GM12865 (cell line): ENCODE data around the gene SGO2.
"Not testable (repeated sequence)": the region's sequence is repeated elsewhere in the genome, so short reads cannot be mapped to it uniquely, and the experiment has no call there.

Experiments
- DNase-seq: peaks from one replicate; pipeline ENCODE4 v3.0.0; 2010; ENCODE audit warnings: low read depth
- H3K4me3 ChIP-seq: 2 replicates; pipeline ENCODE4 v1.5.1; 2011; ENCODE audit warnings: mild to moderate bottlenecking, low read depth, low read length, control low read depth
- TF ChIP-seq, protein P1 (sequence below): IDR thresholded peaks from 2 replicates; pipeline ENCODE4 v1.5.1; 2011; ENCODE audit warnings: low read length, control low read depth, low read depth, inconsistent platforms; ENCODE audit not compliant: insufficient read depth; ENCODE audit errors: missing control alignments

The SGO2 gene

GRCh38 chr2:200534572-200534971 lies 8.6 kb downstream of the SGO2 start:
- no peak overlapping the region for H3K4me3 ChIP-seq
- TF ChIP-seq, protein P1, sequence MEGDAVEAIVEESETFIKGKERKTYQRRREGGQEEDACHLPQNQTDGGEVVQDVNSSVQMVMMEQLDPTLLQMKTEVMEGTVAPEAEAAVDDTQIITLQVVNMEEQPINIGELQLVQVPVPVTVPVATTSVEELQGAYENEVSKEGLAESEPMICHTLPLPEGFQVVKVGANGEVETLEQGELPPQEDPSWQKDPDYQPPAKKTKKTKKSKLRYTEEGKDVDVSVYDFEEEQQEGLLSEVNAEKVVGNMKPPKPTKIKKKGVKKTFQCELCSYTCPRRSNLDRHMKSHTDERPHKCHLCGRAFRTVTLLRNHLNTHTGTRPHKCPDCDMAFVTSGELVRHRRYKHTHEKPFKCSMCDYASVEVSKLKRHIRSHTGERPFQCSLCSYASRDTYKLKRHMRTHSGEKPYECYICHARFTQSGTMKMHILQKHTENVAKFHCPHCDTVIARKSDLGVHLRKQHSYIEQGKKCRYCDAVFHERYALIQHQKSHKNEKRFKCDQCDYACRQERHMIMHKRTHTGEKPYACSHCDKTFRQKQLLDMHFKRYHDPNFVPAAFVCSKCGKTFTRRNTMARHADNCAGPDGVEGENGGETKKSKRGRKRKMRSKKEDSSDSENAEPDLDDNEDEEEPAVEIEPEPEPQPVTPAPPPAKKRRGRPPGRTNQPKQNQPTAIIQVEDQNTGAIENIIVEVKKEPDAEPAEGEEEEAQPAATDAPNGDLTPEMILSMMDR, result no peak
- DNase-seq, result no peak

DNA sequence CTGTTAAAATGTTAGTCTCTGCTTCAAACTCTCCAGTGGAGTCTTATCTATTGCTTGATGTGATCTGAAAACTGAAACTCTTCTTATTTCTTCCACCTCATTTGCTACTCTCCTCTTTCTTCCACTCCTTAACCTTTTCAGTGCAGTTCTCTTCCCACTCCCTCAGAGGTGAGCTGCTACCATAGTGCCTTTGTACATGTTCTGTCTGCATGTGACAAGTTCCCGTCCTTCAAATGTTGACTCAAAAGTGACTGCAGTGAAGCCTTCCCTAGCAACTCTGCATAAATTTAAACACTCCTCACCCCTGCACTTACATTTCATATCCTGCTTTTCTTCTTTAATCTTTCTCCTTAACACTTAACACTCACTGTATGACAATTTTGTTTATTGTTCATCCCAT lies 12.1 kb downstream of the SGO2 start:
- DNase-seq, result no peak
- TF ChIP-seq, protein P1, result no peak
- no peak overlapping the region for H3K4me3 ChIP-seq

DNA sequence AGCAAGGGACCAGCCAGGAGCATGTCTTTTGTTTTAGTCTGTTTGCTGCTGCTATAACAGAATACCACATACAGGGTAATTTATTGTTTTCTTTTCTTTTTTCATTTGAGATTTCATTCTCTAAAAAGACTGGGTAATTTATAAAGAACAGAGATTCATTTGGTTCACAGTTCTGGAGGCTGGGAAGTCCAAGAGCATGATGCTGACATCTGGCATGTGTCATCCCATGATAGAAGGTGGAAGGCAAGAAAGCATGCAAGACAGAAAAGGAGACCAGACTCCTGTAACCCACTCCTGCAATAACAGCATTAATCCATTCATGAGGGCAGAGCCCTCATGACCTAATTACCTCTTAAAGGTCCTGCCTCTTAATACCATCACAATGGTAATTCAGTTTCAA lies 14.8 kb downstream of the SGO2 start:
- TF ChIP-seq, protein P1, result no peak
- H3K4me3 ChIP-seq, result no peak overlapping the region
- DNase-seq, result no peak

DNA sequence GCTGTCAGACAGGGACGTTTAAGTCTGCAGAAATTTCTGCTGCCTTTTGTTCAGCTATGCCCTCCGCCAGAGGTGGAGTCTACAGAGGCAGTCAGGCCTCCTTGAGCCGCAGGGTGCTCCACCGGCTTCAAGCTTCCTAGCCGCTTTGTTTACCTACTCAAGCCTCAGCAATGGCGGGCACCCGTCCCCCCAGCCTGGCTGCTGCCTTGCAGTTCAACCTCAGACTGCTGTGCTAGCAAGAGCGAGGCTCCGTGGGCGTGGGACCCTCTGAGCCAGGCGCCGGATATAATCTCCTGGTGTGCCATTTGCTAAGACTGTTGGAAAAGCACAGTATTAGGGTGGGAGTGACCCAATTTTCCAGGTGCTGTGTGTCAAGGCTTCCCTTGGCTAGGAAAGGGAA lies 40.6 kb downstream of the SGO2 start:
- H3K4me3 ChIP-seq, DNase-seq: not testable (repeated sequence)

DNA sequence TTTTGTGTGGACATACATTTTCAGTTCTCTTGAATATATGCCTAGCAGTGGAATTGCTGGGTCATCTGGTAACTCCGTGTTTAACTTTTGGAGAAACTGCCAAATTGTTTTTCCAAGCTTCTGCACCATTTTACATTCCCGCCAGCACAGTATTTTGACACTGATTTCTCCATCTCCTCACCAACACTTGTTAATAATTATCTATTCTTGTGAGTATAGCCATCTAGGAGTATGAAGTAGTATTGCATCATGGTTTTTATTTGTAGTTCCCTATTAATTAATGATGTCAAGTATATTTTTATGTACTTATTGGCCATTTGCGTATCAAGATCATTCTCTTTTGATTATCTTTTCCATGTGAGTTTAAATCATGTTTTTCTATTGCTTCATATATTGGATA lies 41.9 kb downstream of the SGO2 start:
- TF ChIP-seq, protein P1, result no peak
- H3K4me3 ChIP-seq, result no peak overlapping the region
- no peak for DNase-seq

DNA sequence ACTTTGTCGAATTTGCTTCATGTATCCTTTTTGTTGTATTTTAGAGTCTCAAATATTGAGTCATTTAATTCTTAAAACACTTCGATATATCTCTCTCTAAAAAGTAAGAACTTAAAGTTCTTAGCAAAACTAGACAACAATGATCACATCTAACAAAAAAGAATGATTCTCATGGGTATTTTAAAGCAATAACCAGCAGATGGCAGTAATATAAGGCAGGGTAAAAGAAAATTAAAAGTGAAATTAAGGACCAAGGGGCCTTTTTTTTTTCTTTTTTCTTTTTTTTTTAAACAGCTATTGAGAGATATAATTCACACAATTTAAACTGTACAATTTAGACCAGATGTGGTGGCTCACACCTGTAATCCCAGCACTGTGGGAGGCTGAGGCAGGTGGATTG lies 50.0 kb downstream of the SGO2 start:
- TF ChIP-seq, protein P1, result peak; percentile 22
- no peak overlapping the region for H3K4me3 ChIP-seq

DNA sequence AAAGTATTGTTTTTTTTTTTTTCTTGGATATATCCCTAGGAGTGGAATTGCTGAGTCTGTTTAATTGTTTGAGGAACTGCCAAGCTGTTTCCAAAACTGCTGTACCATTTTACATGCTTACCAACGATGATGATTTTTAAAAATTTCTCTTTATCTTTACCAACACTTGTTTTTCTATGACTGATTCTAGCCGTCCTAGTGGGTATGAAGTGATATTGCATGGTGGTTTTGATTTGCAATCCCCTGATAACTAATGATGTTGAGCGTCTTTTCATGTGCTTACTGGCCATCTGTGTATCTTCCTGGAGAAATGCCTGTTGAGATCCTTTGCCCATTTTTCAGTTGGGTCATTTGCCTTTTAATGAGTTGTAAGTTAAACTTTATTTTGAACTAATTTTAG lies 51.0 kb downstream of the SGO2 start:
- TF ChIP-seq, protein P1, result no peak
- DNase-seq, result no peak
- H3K4me3 ChIP-seq, result no peak overlapping the region

More for the DNA sequence above, 50.0 kb downstream of the SGO2 start:
- DNase-seq, result peak; percentile 8

DNA sequence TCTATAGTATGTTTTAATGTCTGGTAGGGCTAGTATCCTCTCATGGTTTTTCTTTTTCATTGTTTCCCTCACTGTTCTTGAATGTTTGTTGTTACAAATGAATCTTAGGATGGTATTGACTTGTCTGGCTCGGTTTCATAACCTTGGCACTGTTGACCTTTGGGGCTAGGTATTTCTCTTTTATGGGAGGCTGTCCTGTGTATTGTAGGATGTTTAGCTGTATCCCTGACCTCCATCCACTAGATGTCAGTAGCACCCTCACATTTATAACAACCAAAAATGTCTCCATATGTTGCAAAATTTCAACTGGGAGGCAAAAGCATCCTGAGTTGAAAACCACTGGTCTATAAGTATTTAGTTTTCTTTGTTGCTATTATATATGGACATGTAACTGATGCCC lies 52.8 kb downstream of the SGO2 start:
- TF ChIP-seq, protein P1, result peak; percentile 38
- DNase-seq, result peak; percentile 38
- H3K4me3 ChIP-seq, result no peak overlapping the region
